ENCODE results near the gene DUSP1. TPM values are rescaled to one million over a fixed set of nuclear protein-coding genes. Genes with fewer than 3 reads are reported as not detected.

DUSP1 gene
- total and polyA plus RNA-seq, 4 donors: 138 to 1,153 (median 344) TPM

GRCh38 chr5:172733131-172733973 lies 37.6 kb downstream of the DUSP1 start:
- Histone ChIP-seq H3K36me3 (ENCODE audit: control insufficient read depth in 4 of 4, insufficient read depth in 4 of 4, low read length in 4 of 4) (no peaks in the 10 kb centered on the region), H3K9ac (ENCODE audit: insufficient read depth in 1 of 2, low read length in 2 of 2) (peak overlapping the region in 1 of 2 donors; percentile 65), H3K9me3 (ENCODE audit: control insufficient read depth in 4 of 4, insufficient read depth in 3 of 4, low read length in 3 of 4) (no peaks in the 10 kb centered on the region), H3K4me3 (no peak overlapping the region), H3K4me1 (ENCODE audit: control insufficient read depth in 5 of 5, insufficient read depth in 5 of 5, low read length in 5 of 5) (peaks cover 8 to 24% (median 15%) of the 10 kb centered on the region in 5 donors), H3K27ac (ENCODE audit: low read depth in 1 of 2, low read length in 1 of 2) (peak overlapping the region; percentile 88 to 97), H3K27me3 (ENCODE audit: control insufficient read depth in 3 of 3, insufficient read depth in 3 of 3, low read length in 2 of 3) (no peaks in the 10 kb centered on the region)
- TF ChIP-seq, protein P1, sequence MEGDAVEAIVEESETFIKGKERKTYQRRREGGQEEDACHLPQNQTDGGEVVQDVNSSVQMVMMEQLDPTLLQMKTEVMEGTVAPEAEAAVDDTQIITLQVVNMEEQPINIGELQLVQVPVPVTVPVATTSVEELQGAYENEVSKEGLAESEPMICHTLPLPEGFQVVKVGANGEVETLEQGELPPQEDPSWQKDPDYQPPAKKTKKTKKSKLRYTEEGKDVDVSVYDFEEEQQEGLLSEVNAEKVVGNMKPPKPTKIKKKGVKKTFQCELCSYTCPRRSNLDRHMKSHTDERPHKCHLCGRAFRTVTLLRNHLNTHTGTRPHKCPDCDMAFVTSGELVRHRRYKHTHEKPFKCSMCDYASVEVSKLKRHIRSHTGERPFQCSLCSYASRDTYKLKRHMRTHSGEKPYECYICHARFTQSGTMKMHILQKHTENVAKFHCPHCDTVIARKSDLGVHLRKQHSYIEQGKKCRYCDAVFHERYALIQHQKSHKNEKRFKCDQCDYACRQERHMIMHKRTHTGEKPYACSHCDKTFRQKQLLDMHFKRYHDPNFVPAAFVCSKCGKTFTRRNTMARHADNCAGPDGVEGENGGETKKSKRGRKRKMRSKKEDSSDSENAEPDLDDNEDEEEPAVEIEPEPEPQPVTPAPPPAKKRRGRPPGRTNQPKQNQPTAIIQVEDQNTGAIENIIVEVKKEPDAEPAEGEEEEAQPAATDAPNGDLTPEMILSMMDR (IDR thresholded peaks at IDR 0.05; ENCODE audit: control extremely low read depth, extremely low read depth): no peak
- ATAC-seq (ENCODE audit: insufficient read depth, low FRiP score) (peak; percentile 86), DNase-seq (peak; percentile 64 to 79 (median 75))
- WGBS, 2 donors: 38 to 67% methylated on average over 17 of the region's 17 CpGs

GRCh38 chr5:172732201-172732865 lies 38.7 kb downstream of the DUSP1 start:
- no peaks in the 10 kb centered on the region for H3K9me3 ChIP-seq (ENCODE audit: control insufficient read depth in 4 of 4, insufficient read depth in 3 of 4, low read length in 3 of 4)
- TF ChIP-seq, protein P1 (IDR thresholded peaks at IDR 0.05; ENCODE audit: control extremely low read depth, extremely low read depth): no peak
- peak overlapping the region; percentile 88 to 97 for H3K27ac ChIP-seq (ENCODE audit: low read depth in 1 of 2, low read length in 1 of 2)
- H3K9ac ChIP-seq (ENCODE audit: insufficient read depth in 1 of 2, low read length in 2 of 2): no peak overlapping the region
- DNase-seq (no peak), ATAC-seq (ENCODE audit: insufficient read depth, low FRiP score) (no peak)
- H3K4me3 ChIP-seq: no peak overlapping the region
- 89 to 94% methylated on average over 14 of the region's 14 CpGs for WGBS, 2 donors
- no peaks in the 10 kb centered on the region for H3K27me3 ChIP-seq (ENCODE audit: control insufficient read depth in 3 of 3, insufficient read depth in 3 of 3, low read length in 2 of 3)
- H3K4me1 ChIP-seq (ENCODE audit: control insufficient read depth in 5 of 5, insufficient read depth in 5 of 5, low read length in 5 of 5): peaks cover 8 to 24% (median 16%) of the 10 kb centered on the region in 5 donors
- H3K36me3 ChIP-seq (ENCODE audit: control insufficient read depth in 4 of 4, insufficient read depth in 4 of 4, low read length in 4 of 4): no peaks in the 10 kb centered on the region

- peaks cover 8 to 24% (median 15%) of the 10 kb centered on the region in 5 donors for H3K4me1 ChIP-seq (ENCODE audit: control insufficient read depth in 5 of 5, insufficient read depth in 5 of 5, low read length in 5 of 5)
- no peaks in the 10 kb centered on the region for H3K27me3 ChIP-seq (ENCODE audit: control insufficient read depth in 3 of 3, insufficient read depth in 3 of 3, low read length in 2 of 3)
- no peak overlapping the region for H3K4me3 ChIP-seq
- H3K36me3 ChIP-seq (ENCODE audit: control insufficient read depth in 4 of 4, insufficient read depth in 4 of 4, low read length in 4 of 4): no peaks in the 10 kb centered on the region
- TF ChIP-seq, protein P1 (IDR thresholded peaks at IDR 0.05; ENCODE audit: control extremely low read depth, extremely low read depth): no peak
- H3K9me3 ChIP-seq (ENCODE audit: control insufficient read depth in 4 of 4, insufficient read depth in 3 of 4, low read length in 3 of 4): no peaks in the 10 kb centered on the region
- no peak overlapping the region for H3K27ac ChIP-seq (ENCODE audit: low read depth in 1 of 2, low read length in 1 of 2)
- no peak overlapping the region for H3K9ac ChIP-seq (ENCODE audit: insufficient read depth in 1 of 2, low read length in 2 of 2)
- whole genome bisulfite sequencing, 2 donors: 84 to 92% methylated on average over 9 of the region's 9 CpGs
- DNase-seq (no peak), ATAC-seq (ENCODE audit: insufficient read depth, low FRiP score) (no peak)
Measured at GRCh38 chr5:172731680-172732074, 39.3 kb downstream of the DUSP1 start.
